Smooth muscle cell (in vitro differentiated cells): ENCODE measurements around the gene SMYD3. TPM values are rescaled to one million over a fixed set of nuclear protein-coding genes. Genes with fewer than 3 reads are reported as not detected.

Source experiments
- DNase-seq: peaks from one replicate; lab custom pipeline; 2025; ENCODE audit not compliant: unreplicated experiment; lab: John Stamatoyannopoulos, UW
- H2AFZ ChIP-seq: fragments of 200-600 bp; sonication (generic); 2 replicates; pipeline ENCODE4 v1.6.0; 2016; ENCODE audit warnings: antibody characterized with exemption, low read depth, mild to moderate bottlenecking
- H3F3A ChIP-seq: fragments of 200-600 bp; sonication (generic); 2 replicates; pipeline ENCODE4 v1.6.0; 2017; ENCODE audit warnings: antibody characterized with exemption, low read depth
- H3K27ac ChIP-seq: fragments of 200-600 bp; sonication (generic); 2 replicates; pipeline ENCODE4 v1.5.1; 2016; ENCODE audit warnings: low read depth, mild to moderate bottlenecking
- H3K27me3 ChIP-seq: fragments of 200-600 bp; sonication (generic); 2 replicates; pipeline ENCODE4 v1.6.1; 2016; ENCODE audit warnings: low read depth, mild to moderate bottlenecking
- H3K36me3 ChIP-seq: fragments of 200-600 bp; sonication (generic); 2 replicates; pipeline ENCODE4 v1.5.1; 2016; ENCODE audit warnings: low read depth
- H3K4me1 ChIP-seq: fragments of 200-600 bp; sonication (generic); 2 replicates; pipeline ENCODE4 v1.5.1; 2016; ENCODE audit warnings: low read depth
- H3K4me2 ChIP-seq: fragments of 200-600 bp; sonication (generic); 2 replicates; pipeline ENCODE4 v1.6.0; 2016; ENCODE audit warnings: mild to moderate bottlenecking
- H3K4me3 ChIP-seq: fragments of 200-600 bp; sonication (generic); 2 replicates; pipeline ENCODE4 v1.5.1; 2016; ENCODE audit warnings: mild to moderate bottlenecking
- H3K79me2 ChIP-seq: fragments of 200-600 bp; sonication (generic); 2 replicates; pipeline ENCODE4 v1.6.0; 2016; ENCODE audit warnings: low read depth, mild to moderate bottlenecking
- H3K9ac ChIP-seq: fragments of 200-600 bp; sonication (generic); 2 replicates; pipeline ENCODE4 v1.6.0; 2016; ENCODE audit warnings: low read depth
- H3K9me3 ChIP-seq: fragments of 200-600 bp; sonication (generic); replicated peaks from 2 replicates; pipeline ENCODE4 v1.5.1; 2016; ENCODE audit warnings: low read depth
- H4K20me1 ChIP-seq: fragments of 200-600 bp; sonication (generic); 2 replicates; pipeline ENCODE4 v1.6.0; 2016; ENCODE audit warnings: low read depth
- CTCF ChIP-seq: fragments of 200-600 bp; sonication (generic); IDR thresholded peaks from 2 replicates; pipeline ENCODE4 v1.5.1; 2017; ENCODE audit warnings: borderline replicate concordance, mild to moderate bottlenecking, antibody characterized with exemption; ENCODE audit not compliant: insufficient read depth, poor library complexity, severe bottlenecking
- WGBS: methylation state at CpG from one replicate; pipeline ENCODE4 v1.1.7; 2016; ENCODE audit warnings: low lambda C conversion rate; 5-methylcytosine and 5-hydroxymethylcytosine counted together
- polyA plus RNA-seq: library from polyadenylated mRNA; unstranded; fragments of >200 nt; fragmentation: Nextera tagmentation; extraction: Ambion mirVana; gene quantifications from 2 replicates; pipeline ENCODE4 v1.2.1, GENCODE V29; 2016
- total RNA-seq: library from RNA; depleted of rRNA; stranded (reverse); fragments of >200 nt; gene quantifications from 2 replicates; pipeline ENCODE4 v1.2.3, GENCODE V29; 2014

The SMYD3 gene
- total and polyA plus RNA-seq, 2 experiments from 2014 or later = 162 to 301 TPM

GRCh38 chr1:246198115-246198816 is 308.8 kb downstream of the SMYD3 start:
- no peak overlapping the region for H2AFZ ChIP-seq
- no peak for DNase-seq
- no peaks in the 10 kb centered on the region for H3K9me3 ChIP-seq
- H3F3A ChIP-seq = no peaks in the 10 kb centered on the region
- WGBS = 85% methylated on average over 2 of the region's 2 CpGs
- H3K27me3 ChIP-seq = no peaks in the 10 kb centered on the region
- TF ChIP-seq CTCF = no peak
- H4K20me1 ChIP-seq = peaks cover 4% of the 10 kb centered on the region
- H3K9ac ChIP-seq = no peak overlapping the region
- H3K27ac ChIP-seq = no peak overlapping the region
- H3K79me2 ChIP-seq = no peaks in the 10 kb centered on the region
- H3K36me3 ChIP-seq = no peaks in the 10 kb centered on the region
- no peak overlapping the region for H3K4me2 ChIP-seq
- H3K4me3 ChIP-seq = no peak overlapping the region
- no peaks in the 10 kb centered on the region for H3K4me1 ChIP-seq

- Histone ChIP-seq H3K9ac (no peak overlapping the region), H3K4me3 (no peak overlapping the region), H3K4me2 (no peak overlapping the region), H3K79me2 (no peaks in the 10 kb centered on the region), H2AFZ (no peak overlapping the region), H3K27ac (no peak overlapping the region), H3K9me3 (no peaks in the 10 kb centered on the region), H3F3A (no peaks in the 10 kb centered on the region), H3K36me3 (no peaks in the 10 kb centered on the region), H4K20me1 (peaks cover 4% of the 10 kb centered on the region), H3K27me3 (no peaks in the 10 kb centered on the region), H3K4me1 (no peaks in the 10 kb centered on the region)
- TF ChIP-seq CTCF = no peak
- DNase-seq = no peak
- 92% methylated on average over 9 of the region's 9 CpGs for WGBS
Measured at GRCh38 chr1:246197076-246197475, 310.0 kb downstream of the SMYD3 start.

GRCh38 chr1:246195296-246195695 is 311.8 kb downstream of the SMYD3 start:
- H3K9me3 ChIP-seq = no peaks in the 10 kb centered on the region
- H3K27me3 ChIP-seq = no peaks in the 10 kb centered on the region
- H3K4me1 ChIP-seq = no peaks in the 10 kb centered on the region
- 89% methylated on average over 7 of the region's 7 CpGs for WGBS
- no peaks in the 10 kb centered on the region for H3F3A ChIP-seq
- peaks cover 4% of the 10 kb centered on the region for H4K20me1 ChIP-seq
- DNase-seq = no peak
- no peak overlapping the region for H3K4me2 ChIP-seq
- no peak overlapping the region for H3K27ac ChIP-seq
- H3K36me3 ChIP-seq = peaks cover 2% of the 10 kb centered on the region
- no peaks in the 10 kb centered on the region for H3K79me2 ChIP-seq
- H3K9ac ChIP-seq = no peak overlapping the region
- no peak overlapping the region for H3K4me3 ChIP-seq
- no peak for TF ChIP-seq CTCF
- H2AFZ ChIP-seq = no peak overlapping the region

- H3K79me2 ChIP-seq = no peaks in the 10 kb centered on the region
- peaks cover 1% of the 10 kb centered on the region for H4K20me1 ChIP-seq
- no peaks in the 10 kb centered on the region for H3K27me3 ChIP-seq
- 94% methylated on average over 12 of the region's 12 CpGs for whole genome bisulfite sequencing
- H3K4me2 ChIP-seq = no peak overlapping the region
- no peak overlapping the region for H2AFZ ChIP-seq
- no peak for TF ChIP-seq CTCF
- H3F3A ChIP-seq = no peaks in the 10 kb centered on the region
- H3K27ac ChIP-seq = no peak overlapping the region
- no peak overlapping the region for H3K9ac ChIP-seq
- no peak for DNase-seq
- H3K9me3 ChIP-seq = no peaks in the 10 kb centered on the region
- H3K36me3 ChIP-seq = peaks cover 2% of the 10 kb centered on the region
- H3K4me3 ChIP-seq = no peak overlapping the region
- no peaks in the 10 kb centered on the region for H3K4me1 ChIP-seq
Measured at GRCh38 chr1:246193537-246193936, 313.5 kb downstream of the SMYD3 start.
